Activated B cell treated with CpG ODN at 0.5 μM for 24 hours (primary cell): ENCODE data around the gene TMSB4X. TPM values are rescaled to one million over a fixed set of nuclear protein-coding genes. Genes with fewer than 3 reads are reported as not detected.

Source experiments
- ATAC-seq: fragments of 200-7000 bp; cut with Tn5 transposase; one replicate; pipeline ENCODE4 v1.10.0; 2021; ENCODE audit warnings: low read depth, mild to moderate bottlenecking, moderate library complexity
- CTCF ChIA-PET: fragments of 350-600 bp; sonication (Branson Sonifier 250); formaldehyde crosslinking; loops from one replicate; lab custom pipeline; 2021; ENCODE audit warnings: antibody characterized with exemption; lab: Charles Lee
- POLR2A ChIA-PET: fragments of 350-600 bp; sonication (Branson Sonifier 250); formaldehyde crosslinking; loops from one replicate; lab custom pipeline; 2021; ENCODE audit warnings: antibody characterized with exemption; lab: Charles Lee
- DNase-seq: peaks from one replicate; pipeline ENCODE4 v3.0.0; 2022
- H3K27ac Mint-ChIP-seq: one replicate; pipeline ENCODE4 v1.8.0; 2020; ENCODE audit warnings: mixed read lengths
- H3K27me3 Mint-ChIP-seq: one replicate; pipeline ENCODE4 v1.8.0; 2021; ENCODE audit warnings: mixed read lengths
- H3K36me3 Mint-ChIP-seq: one replicate; pipeline ENCODE4 v1.8.0; 2021; ENCODE audit warnings: low read depth, mixed read lengths
- H3K4me1 Mint-ChIP-seq: one replicate; pipeline ENCODE4 v1.8.0; 2021; ENCODE audit warnings: mixed read lengths
- H3K4me3 Mint-ChIP-seq: one replicate; pipeline ENCODE4 v1.8.0; 2020; ENCODE audit warnings: mild to moderate bottlenecking, mixed read lengths
- H3K9me3 Mint-ChIP-seq: one replicate; pipeline ENCODE4 v1.8.0; 2020; ENCODE audit warnings: mixed read lengths
- CTCF ChIP-seq: fragments of 200-600 bp; IDR thresholded peaks from one replicate; pipeline ENCODE4 v1.8.0; 2022; ENCODE audit warnings: antibody characterized with exemption, mild to moderate bottlenecking
- intact Hi-C: fragments of 100-400 bp; cut with micrococcal nuclease; formaldehyde crosslinking; loops from one replicate; pipeline ENCODE4 v1.15.1; 2024
- total RNA-seq: library from RNA; stranded (reverse); gene quantifications from 2 replicates; pipeline ENCODE4 v1.2.3, GENCODE V29; 2022

The TMSB4X gene
- total RNA-seq, 1 donor from 2014 or later = 5,922 TPM

DNA sequence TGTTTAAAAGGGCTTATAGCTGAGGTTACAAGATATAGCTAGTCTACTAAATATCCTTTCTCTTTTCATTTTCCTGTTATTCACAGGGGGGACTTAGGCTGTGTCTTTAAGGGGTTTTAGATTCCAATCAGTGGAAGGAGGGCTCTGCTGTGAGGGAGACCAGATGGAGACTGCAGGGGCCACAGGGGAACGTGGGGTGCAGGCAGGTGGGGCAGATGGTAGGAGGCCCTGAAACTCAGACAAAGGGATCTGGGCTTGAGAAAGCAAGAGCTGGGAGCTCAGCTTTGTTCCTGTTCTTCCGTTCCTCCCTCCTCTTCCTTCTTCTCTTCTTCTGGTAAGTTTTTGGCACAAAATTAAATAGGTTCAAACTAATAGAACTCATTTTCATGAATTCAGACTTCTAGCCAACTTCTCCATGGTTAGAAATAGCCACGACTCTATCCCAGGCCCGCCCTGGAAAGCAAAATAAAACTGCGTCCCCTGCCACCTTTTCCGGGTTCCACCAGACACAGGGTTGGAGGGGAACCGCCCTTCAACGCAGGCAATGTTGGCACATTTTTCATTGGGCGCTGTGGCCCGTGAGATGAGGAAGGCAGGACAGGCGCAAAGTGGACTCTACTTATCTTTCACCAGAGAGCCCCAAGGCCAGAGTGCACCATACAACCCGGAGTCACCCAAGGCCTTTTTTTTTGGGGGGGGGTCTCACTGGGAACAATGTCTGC lies 3.5 kb upstream of the TMSB4X start:
- Mint-ChIP-seq H3K4me3 (peak overlapping the region; percentile 76), H3K4me1 (peaks cover 59% of the 10 kb centered on the region), H3K9me3 (no peaks in the 10 kb centered on the region), H3K36me3 (peaks cover 19% of the 10 kb centered on the region), H3K27me3 (no peaks in the 10 kb centered on the region), H3K27ac (peak overlapping the region; percentile 94)
- no peak for DNase-seq
- TF ChIP-seq CTCF = no peak
- ChIA-PET CTCF (interaction anchor here (2.5 to 8.0 kb wide), 5 partner anchors 15 to 517 kb away, joined by 12 to 54 read pairs (median 16); no protein-coding TSS in a partner anchor), POLR2A (interaction anchor here (1.2 to 20.9 kb wide), 4 partner anchors 19 to 515 kb away, joined by 3 to 931 read pairs (median 842); no protein-coding TSS in a partner anchor)
- no peak for ATAC-seq
- intact Hi-C loops = loop anchor here (10.0 kb wide), 1 partner anchor 373 kb away; no protein-coding TSS in a partner anchor

DNA sequence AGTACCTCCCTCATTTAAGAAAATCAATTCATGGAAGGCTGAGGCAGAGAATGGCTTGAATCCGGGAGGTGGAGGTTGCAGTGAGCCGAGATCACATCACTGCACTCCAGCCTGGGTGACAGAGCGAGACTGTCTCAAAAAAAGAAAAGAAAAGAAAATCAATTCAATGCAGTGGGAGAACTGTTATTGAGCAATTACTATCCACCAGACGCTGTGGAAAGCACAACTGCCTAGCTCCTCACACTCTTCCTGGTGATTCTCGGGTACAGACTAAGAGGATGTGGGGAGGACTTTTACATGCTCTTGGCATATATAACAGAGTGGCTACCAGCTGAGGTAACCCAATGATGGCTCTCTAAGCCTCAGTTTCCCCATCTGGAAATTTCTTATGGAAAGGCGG lies 2.7 kb upstream of the TMSB4X start:
- Mint-ChIP-seq H3K4me3 (peak overlapping the region; percentile 76), H3K36me3 (peaks cover 26% of the 10 kb centered on the region), H3K9me3 (no peaks in the 10 kb centered on the region), H3K4me1 (peaks cover 54% of the 10 kb centered on the region), H3K27ac (peak overlapping the region; percentile 94), H3K27me3 (no peaks in the 10 kb centered on the region)
- CTCF ChIA-PET = interaction anchor here (1.5 to 8.0 kb wide), 6 partner anchors 15 to 516 kb away, joined by 3 to 54 read pairs (median 20); no protein-coding TSS in a partner anchor
- TF ChIP-seq CTCF = no peak
- ATAC-seq = no peak
- no peak for DNase-seq
- intact Hi-C loops = loop anchor here (10.0 kb wide), 1 partner anchor 373 kb away; no protein-coding TSS in a partner anchor
- POLR2A ChIA-PET = interaction anchor here (1.2 to 20.9 kb wide), 6 partner anchors 20 to 516 kb away, joined by 3 to 931 read pairs (median 432); no protein-coding TSS in a partner anchor

- no peaks in the 10 kb centered on the region for H3K27me3 Mint-ChIP-seq
- intact Hi-C loops = loop anchor here (1.0 to 10.0 kb wide), 4 partner anchors 16 to 372 kb away; no protein-coding TSS in a partner anchor
- no peak for TF ChIP-seq CTCF
- H3K9me3 Mint-ChIP-seq = no peaks in the 10 kb centered on the region
- H3K27ac Mint-ChIP-seq = peak overlapping the region; percentile 97
- peaks cover 53% of the 10 kb centered on the region for H3K4me1 Mint-ChIP-seq
- DNase-seq (no peak), ATAC-seq (no peak)
- H3K4me3 Mint-ChIP-seq = peak overlapping the region; percentile 94
- peaks cover 34% of the 10 kb centered on the region for H3K36me3 Mint-ChIP-seq
- ChIA-PET POLR2A (interaction anchor here (0.9 to 20.9 kb wide), 10 partner anchors 21 to 680 kb away, joined by 3 to 931 read pairs (median 16); partner anchors contain the start of gene TCEANC), CTCF (interaction anchor here (1.3 to 8.0 kb wide), 7 partner anchors 17 to 284 kb away, joined by 3 to 54 read pairs (median 23); no protein-coding TSS in a partner anchor)
These were observed 1.9 kb upstream of the TMSB4X start for GRCh38 chrX:12972878-12973560.

DNA sequence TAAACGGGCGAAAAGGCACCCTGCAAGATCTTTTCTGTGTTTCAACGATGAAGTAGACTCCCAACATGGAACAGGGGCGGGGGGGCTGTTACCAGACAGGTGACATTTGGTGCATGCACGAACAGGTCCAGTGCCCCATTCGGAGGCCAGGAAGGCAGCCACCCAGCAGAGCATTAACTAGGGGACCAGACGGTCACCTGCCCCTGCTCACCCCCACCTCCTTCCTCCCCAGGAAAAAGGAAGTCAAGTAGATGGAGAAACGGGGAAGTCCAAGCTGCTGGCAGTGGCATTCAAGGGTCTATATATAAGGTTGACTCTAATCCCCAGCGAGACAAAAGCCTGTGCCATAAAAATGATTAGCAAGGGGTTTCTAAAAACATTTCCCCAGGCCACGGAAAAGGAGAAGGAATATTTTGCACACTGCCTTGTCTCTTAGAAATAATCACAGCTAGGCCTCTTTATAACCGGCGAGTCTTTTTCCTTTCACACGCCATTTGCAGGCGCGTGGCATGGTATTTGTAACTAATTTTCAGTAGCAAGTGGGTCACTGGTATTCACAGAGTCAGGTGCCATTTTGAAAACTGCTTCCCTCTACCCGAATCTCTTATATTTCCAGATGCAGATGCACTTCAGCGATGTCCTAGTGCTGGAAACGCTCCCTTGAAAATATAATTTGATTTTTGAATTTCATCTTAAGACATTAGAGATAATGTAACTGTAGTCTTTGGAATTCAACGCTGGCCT lies 1.2 kb upstream of the TMSB4X start:
- Mint-ChIP-seq H3K4me1 (peaks cover 54% of the 10 kb centered on the region), H3K27ac (peak overlapping the region; percentile 97), H3K36me3 (peaks cover 37% of the 10 kb centered on the region), H3K9me3 (no peaks in the 10 kb centered on the region), H3K4me3 (peak overlapping the region; percentile 94), H3K27me3 (no peaks in the 10 kb centered on the region)
- intact Hi-C loops = loop anchor here (1.0 to 10.0 kb wide), 4 partner anchors 16 to 371 kb away; no protein-coding TSS in a partner anchor
- no peak for DNase-seq
- CTCF ChIA-PET = interaction anchor here (1.0 to 8.0 kb wide), 8 partner anchors 18 to 284 kb away, joined by 3 to 54 read pairs (median 14); no protein-coding TSS in a partner anchor
- POLR2A ChIA-PET = interaction anchor here (0.7 to 20.9 kb wide), 16 partner anchors 9 to 761 kb away, joined by 3 to 931 read pairs (median 6); partner anchors contain the start of genes OFD1, TCEANC and TRAPPC2
- no peak for TF ChIP-seq CTCF
- peak; percentile 35 for ATAC-seq
